Fibroblast of lung (primary cell): ENCODE data around the gene TSHZ1. TPM values are rescaled to one million over a fixed set of nuclear protein-coding genes. Genes with fewer than 3 reads are reported as not detected.

ENCODE experiments used
- DNase-seq, 2 donors: peaks; one replicate each; pipeline versions ENCODE4 v3.0.0 to v3.0.0-alpha.2; 2010; ENCODE audit warnings: low read depth in 2 of 2
- H2AFZ ChIP-seq: 2 replicates; pipeline ENCODE4 v1.5.1; 2012; ENCODE audit warnings: low read length, control low read depth, inconsistent platforms
- H3K27ac ChIP-seq: 2 replicates; pipeline ENCODE4 v1.5.1; 2011; ENCODE audit warnings: low read length, control low read depth; ENCODE audit not compliant: insufficient read depth
- H3K27me3 ChIP-seq: 2 replicates; pipeline ENCODE4 v1.5.1; 2011; ENCODE audit warnings: mild to moderate bottlenecking, low read length; ENCODE audit not compliant: control insufficient read depth, insufficient read depth
- H3K36me3 ChIP-seq: 2 replicates; pipeline ENCODE4 v1.5.1; 2011; ENCODE audit warnings: low read length; ENCODE audit not compliant: control insufficient read depth, insufficient read depth
- H3K4me1 ChIP-seq: 2 replicates; pipeline ENCODE4 v1.5.1; 2011; ENCODE audit warnings: low read length; ENCODE audit not compliant: control insufficient read depth, insufficient read depth; ENCODE audit errors: extremely low read depth
- H3K4me2 ChIP-seq: 2 replicates; pipeline ENCODE4 v1.5.1; 2011; ENCODE audit warnings: low read length, control low read depth; ENCODE audit not compliant: insufficient read depth; ENCODE audit errors: extremely low read depth
- H3K4me3 ChIP-seq, 4 experiments: fragments of 200-600 bp in 1 of 4; sonication (generic) in 1 of 4; replicated peaks in 1 of 4; 2 replicates each; pipeline ENCODE4 v1.5.1; 2011 to 2016; ENCODE audit warnings: low read length in 4 of 4, low read depth in 3 of 4, mild to moderate bottlenecking in 3 of 4, control low read depth in 2 of 4, inconsistent platforms in 1 of 4, mixed read lengths in 1 of 4; ENCODE audit not compliant: insufficient read depth in 1 of 4; ENCODE audit errors: control extremely low read depth in 1 of 4
- H3K79me2 ChIP-seq: 2 replicates; pipeline ENCODE4 v1.5.1; 2012; ENCODE audit warnings: mild to moderate bottlenecking, low read length, inconsistent platforms; ENCODE audit not compliant: control insufficient read depth, insufficient read depth
- H3K9ac ChIP-seq: 2 replicates; pipeline ENCODE4 v1.5.1; 2011; ENCODE audit warnings: mild to moderate bottlenecking, low read length, control low read depth; ENCODE audit not compliant: insufficient read depth
- H3K9me3 ChIP-seq: 2 replicates; pipeline ENCODE4 v1.5.1; 2012; ENCODE audit warnings: low read depth, low read length; ENCODE audit not compliant: control insufficient read depth, insufficient read depth
- H4K20me1 ChIP-seq: 2 replicates; pipeline ENCODE4 v1.5.1; 2011; ENCODE audit warnings: low read length; ENCODE audit not compliant: control insufficient read depth, insufficient read depth; ENCODE audit errors: extremely low read depth
- CTCF ChIP-seq, 2 donors: IDR thresholded peaks in 1 of 2; conservative IDR thresholded peaks in 1 of 2; 1 replicate in 1 of 2; 2 replicates in 1 of 2; pipeline ENCODE4 v1.5.1; 2011 to 2012; ENCODE audit warnings: low read length in 2 of 2, control low read depth in 1 of 2, inconsistent platforms in 1 of 2, low read depth in 1 of 2, mild to moderate bottlenecking in 1 of 2
- EZH2 ChIP-seq: IDR thresholded peaks from 2 replicates; pipeline ENCODE4 v1.5.1; 2012; ENCODE audit warnings: low read length, control low read depth, mild to moderate bottlenecking; ENCODE audit errors: missing control alignments
- polyA plus RNA-seq, 2 donors: library from polyadenylated mRNA; depleted of rRNA in 1 of 2; stranded (reverse) in 1 of 2; unstranded in 1 of 2; fragments of >200 nt; gene quantifications; 2 replicates each; pipeline ENCODE4 v1.2.1, GENCODE V29; 2011 to 2012; ENCODE audit warnings: missing spikeins in 1 of 2
- total RNA-seq: library from RNA; depleted of rRNA; stranded (reverse); fragments of >200 nt; gene quantifications from 2 replicates; pipeline ENCODE4 v1.2.1, GENCODE V29; 2014

TSHZ1 gene
- total and polyA plus RNA-seq, 2 donors (not counting 1 experiment from before 2014, with no cell fraction given): 4.3 TPM

- H3K79me2 ChIP-seq: peaks cover 72% of the 10 kb centered on the region
- H3K9ac ChIP-seq: peak overlapping the region; percentile 76
- H3K9me3 ChIP-seq: no peaks in the 10 kb centered on the region
- H3K4me3 ChIP-seq: peak overlapping the region; percentile 66 to 89 (median 81)
- H3K27ac ChIP-seq: peak overlapping the region; percentile 72
- no peaks in the 10 kb centered on the region for H3K36me3 ChIP-seq
- peak overlapping the region; percentile 63 for H2AFZ ChIP-seq
- no peaks in the 10 kb centered on the region for H3K27me3 ChIP-seq
- no peak for TF ChIP-seq CTCF (conservative IDR thresholded peaks at IDR 0.05 in 1 of 2, IDR thresholded peaks at IDR 0.05 in 1 of 2; ENCODE audit: low read depth in 1 of 2, low read length in 2 of 2)
- TF ChIP-seq EZH2: no peak
- H3K4me2 ChIP-seq: peak overlapping the region; percentile 86
- peak; percentile 65 to 72 for DNase-seq
- peaks cover 22% of the 10 kb centered on the region for H3K4me1 ChIP-seq
- no peaks in the 10 kb centered on the region for H4K20me1 ChIP-seq
Observed at GRCh38 chr18:75207310-75208154, 3.1 kb upstream of the TSHZ1 start.

DNA sequence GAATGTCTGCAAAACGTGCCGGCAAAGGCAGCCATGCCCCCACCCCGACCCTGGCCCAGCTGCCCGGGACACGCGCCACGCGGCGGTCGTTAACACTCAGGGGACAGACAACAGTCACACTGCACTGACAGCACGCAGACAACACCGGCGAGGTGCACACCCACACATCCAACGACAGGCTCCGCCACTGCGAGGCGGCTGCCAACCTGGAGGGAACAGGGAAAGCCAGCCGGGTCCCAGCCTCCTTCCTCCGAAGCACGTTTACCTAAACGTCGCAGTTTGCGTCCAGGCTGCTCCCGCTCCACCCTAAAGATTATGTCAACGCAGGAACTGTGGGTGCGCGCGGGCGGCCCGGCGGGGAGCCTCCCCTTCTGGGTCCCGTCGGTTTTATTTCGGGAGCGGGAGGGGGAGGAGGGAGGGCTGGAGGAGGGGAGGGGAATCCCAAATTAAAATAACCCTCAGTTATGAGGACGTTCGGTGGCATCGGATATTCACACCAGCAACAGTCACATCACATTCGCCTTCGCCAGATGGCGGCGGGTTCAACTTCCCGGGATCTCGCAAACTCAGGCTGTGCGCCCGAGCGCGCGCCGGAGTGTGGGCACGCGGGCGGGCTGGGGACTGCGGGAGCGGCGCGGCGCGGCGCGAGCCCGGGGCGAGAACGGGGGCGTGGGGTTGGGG, 2.3 kb upstream of the TSHZ1 start:
- Histone ChIP-seq H3K4me2 (peak overlapping the region; percentile 86), H3K27ac (peak overlapping the region; percentile 72), H3K36me3 (no peaks in the 10 kb centered on the region), H3K4me3 (peak overlapping the region; percentile 66 to 89 (median 81)), H3K9ac (peak overlapping the region; percentile 76), H2AFZ (peak overlapping the region; percentile 63), H3K79me2 (peaks cover 67% of the 10 kb centered on the region), H4K20me1 (no peaks in the 10 kb centered on the region), H3K27me3 (no peaks in the 10 kb centered on the region), H3K9me3 (no peaks in the 10 kb centered on the region), H3K4me1 (peaks cover 20% of the 10 kb centered on the region)
- TF ChIP-seq EZH2: no peak
- no peak for TF ChIP-seq CTCF (conservative IDR thresholded peaks at IDR 0.05 in 1 of 2, IDR thresholded peaks at IDR 0.05 in 1 of 2; ENCODE audit: low read depth in 1 of 2, low read length in 2 of 2)
- peak; percentile 65 to 71 for DNase-seq

DNA sequence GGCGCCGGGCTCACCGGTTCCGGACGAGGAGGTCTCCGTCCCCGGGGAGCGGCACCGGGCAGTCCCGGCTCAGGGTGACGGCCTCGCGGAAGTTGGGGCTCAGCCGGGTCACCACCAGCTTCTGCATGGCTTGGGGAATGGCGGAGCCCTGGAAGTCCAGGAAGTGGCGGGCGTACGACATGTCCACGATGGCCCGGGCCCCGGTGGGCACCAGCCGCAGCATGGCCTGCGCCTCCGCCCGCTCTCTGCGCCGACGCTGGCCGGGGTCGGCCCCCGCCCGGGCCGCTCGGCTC, 1.8 kb upstream of the TSHZ1 start:
- no peak for DNase-seq
- no peak for TF ChIP-seq EZH2
- TF ChIP-seq CTCF (conservative IDR thresholded peaks at IDR 0.05 in 1 of 2, IDR thresholded peaks at IDR 0.05 in 1 of 2; ENCODE audit: low read depth in 1 of 2, low read length in 2 of 2): no peak
- Histone ChIP-seq H3K4me3 (peak overlapping the region; percentile 56 to 89 (median 76)), H3K79me2 (peaks cover 62% of the 10 kb centered on the region), H4K20me1 (no peaks in the 10 kb centered on the region), H3K4me1 (peaks cover 17% of the 10 kb centered on the region), H3K27me3 (no peaks in the 10 kb centered on the region), H3K9ac (peak overlapping the region; percentile 76), H3K36me3 (no peaks in the 10 kb centered on the region), H3K27ac (peak overlapping the region; percentile 72), H2AFZ (peak overlapping the region; percentile 36), H3K4me2 (no peak overlapping the region), H3K9me3 (no peaks in the 10 kb centered on the region)
